ENCODE results near the gene SLC22A25.

GRCh38 chr11:63277345-63277943, 34.0 kb upstream of the SLC22A25 start:
- TF ChIP-seq CTCF (IDR thresholded peaks at IDR 0.05; ENCODE audit: poor library complexity): no peak
- no peak for TF ChIP-seq EZH2 (IDR thresholded peaks at IDR 0.05; ENCODE audit: borderline replicate concordance)
- TF ChIP-seq EZH2phosphoT487 (IDR thresholded peaks at IDR 0.05; ENCODE audit: low read depth, severe bottlenecking, unreplicated experiment): no peak
